HepG2 (cell line): ENCODE data around the gene SMAP2. TPM values are rescaled to one million over a fixed set of nuclear protein-coding genes. Genes with fewer than 3 reads are reported as not detected.

ENCODE experiments used
- E2F2 ChIP-seq: sonication (generic); formaldehyde crosslinking; IDR thresholded peaks from 2 replicates; pipeline ENCODE4 v1.4.0; 2020; ENCODE audit warnings: missing genetic modification reagents, borderline replicate concordance
- HDAC6 ChIP-seq: fragments of 200-600 bp; sonication (generic); IDR thresholded peaks from 2 replicates; pipeline ENCODE4 v1.7.0; 2017; ENCODE audit warnings: mild to moderate bottlenecking, antibody characterized with exemption, low read length, low read depth
- IRF9 ChIP-seq: sonication (generic); formaldehyde crosslinking; IDR thresholded peaks from 2 replicates; pipeline ENCODE4 v1.8.0; 2022; ENCODE audit warnings: missing genetic modification reagents, mild to moderate bottlenecking, borderline replicate concordance
- KDM1A ChIP-seq: IDR thresholded peaks from 2 replicates; pipeline ENCODE4 v1.6.1; 2016; ENCODE audit warnings: missing compliant biosample characterization
- MXD4 ChIP-seq: IDR thresholded peaks from 2 replicates; pipeline ENCODE4 v1.6.1; 2016; ENCODE audit warnings: mild to moderate bottlenecking, missing biosample characterization, missing genetic modification reagents
- PRDM15 ChIP-seq: sonication (generic); formaldehyde crosslinking; IDR thresholded peaks from 2 replicates; pipeline ENCODE4 v1.4.0; 2020; ENCODE audit warnings: missing genetic modification reagents
- SAP130 ChIP-seq: IDR thresholded peaks from 2 replicates; pipeline ENCODE4 v1.6.1; 2016; ENCODE audit warnings: low read depth
- STAG1 ChIP-seq: sonication (generic); formaldehyde crosslinking; IDR thresholded peaks from 2 replicates; pipeline ENCODE4 v1.4.0; 2020; ENCODE audit warnings: missing genetic modification reagents
- TFDP1 ChIP-seq: IDR thresholded peaks from 2 replicates; pipeline ENCODE4 v1.6.1; 2016; ENCODE audit warnings: missing compliant biosample characterization, missing genetic modification reagents, borderline replicate concordance
- ZBTB44 ChIP-seq: sonication (generic); formaldehyde crosslinking; IDR thresholded peaks from 2 replicates; pipeline ENCODE4 v1.4.0; 2020; ENCODE audit warnings: missing genetic modification reagents
- ZFP37 ChIP-seq: sonication (generic); formaldehyde crosslinking; IDR thresholded peaks from 2 replicates; pipeline ENCODE4 v1.4.0; 2020; ENCODE audit warnings: missing genetic modification reagents, borderline replicate concordance
- ZNF292 ChIP-seq: sonication (generic); formaldehyde crosslinking; IDR thresholded peaks from 2 replicates; pipeline ENCODE4 v1.8.1; 2022; ENCODE audit warnings: mild to moderate bottlenecking, low read depth, missing genetic modification reagents, borderline replicate concordance
- ZNF414 ChIP-seq: sonication (generic); formaldehyde crosslinking; IDR thresholded peaks from 2 replicates; pipeline ENCODE4 v1.5.0; 2020; ENCODE audit warnings: missing genetic modification reagents
- ZNF501 ChIP-seq: sonication (generic); formaldehyde crosslinking; IDR thresholded peaks from 2 replicates; pipeline ENCODE4 v1.5.1; 2020; ENCODE audit warnings: mild to moderate bottlenecking, moderate library complexity, missing genetic modification reagents
- polyA plus RNA-seq, 8 experiments: library from polyadenylated mRNA; depleted of rRNA in 3 of 8; stranded (reverse) in 7 of 8; unstranded in 1 of 8; fragments of >200 nt; fragmentation: Illumina TruSeq in 4 of 8; extraction: Trizol in 4 of 8; gene quantifications; 2 replicates each; pipeline versions ENCODE4 v1.2.1 to v1.2.3, GENCODE V29; 2011 to 2016; ENCODE audit warnings: low read depth in 4 of 8, missing spikeins in 1 of 8, mixed read lengths in 1 of 8; ENCODE audit not compliant: insufficient read depth in 1 of 8
- total RNA-seq, 5 experiments: library from RNA; depleted of rRNA; stranded (reverse); fragments of >200 nt; fragmentation: Illumina TruSeq; extraction: Trizol; gene quantifications; 2 replicates each; pipeline ENCODE4 v1.2.3, GENCODE V29; 2016; ENCODE audit warnings: low read depth in 1 of 5

Gene SMAP2
- total and polyA plus RNA-seq, 2 of the 13 experiments (the other 11 are each of a cell fraction or from before 2014, with no cell fraction given): 19.0 to 22.3 TPM

- TF ChIP-seq ZBTB44 (CRISPR knock-in tag): no peak
- peak; percentile 77; the same call in 1 of the 2 replicates for TF ChIP-seq MXD4 (CRISPR knock-in tag)
- peak; percentile 68; the same call in 1 of the 2 replicates for TF ChIP-seq KDM1A (CRISPR knock-in tag)
- TF ChIP-seq SAP130: peak; percentile 84
- TF ChIP-seq PRDM15: peak; percentile 84
- 0 out of 2 replicates have a peak, but pooled peaks have one; percentile 14 for TF ChIP-seq STAG1 (CRISPR knock-in tag)
- TF ChIP-seq IRF9 (CRISPR knock-in tag): 0 out of 2 replicates have a peak, but pooled peaks have one; percentile 30
- TF ChIP-seq ZNF501: peak; percentile 73
- peak; percentile 80; the same call in 1 of the 2 replicates for TF ChIP-seq ZNF292 (CRISPR knock-in tag)
- TF ChIP-seq E2F2 (CRISPR knock-in tag): no peak
- peak; percentile 44; the same call in 1 of the 2 replicates for TF ChIP-seq TFDP1 (CRISPR knock-in tag)
- no peak for TF ChIP-seq HDAC6
- TF ChIP-seq ZFP37 (CRISPR knock-in tag): peak; percentile 66; the same call in 1 of the 2 replicates
- peak; percentile 59; the same call in 1 of the 2 replicates for TF ChIP-seq ZNF414
Measured at GRCh38 chr1:40421431-40422384, 48.2 kb downstream of the SMAP2 start (continued).
